GM19324 (cell line): ENCODE results near the gene DNAJB6.

ENCODE experiments used
- ATAC-seq: cut with Tn5 transposase; IDR thresholded peaks from one replicate; pipeline ENCODE4 v1.9.1; 2021; ENCODE audit warnings: mild to moderate bottlenecking, moderate library complexity; ENCODE audit not compliant: unreplicated experiment, low FRiP score

Gene DNAJB6

DNA sequence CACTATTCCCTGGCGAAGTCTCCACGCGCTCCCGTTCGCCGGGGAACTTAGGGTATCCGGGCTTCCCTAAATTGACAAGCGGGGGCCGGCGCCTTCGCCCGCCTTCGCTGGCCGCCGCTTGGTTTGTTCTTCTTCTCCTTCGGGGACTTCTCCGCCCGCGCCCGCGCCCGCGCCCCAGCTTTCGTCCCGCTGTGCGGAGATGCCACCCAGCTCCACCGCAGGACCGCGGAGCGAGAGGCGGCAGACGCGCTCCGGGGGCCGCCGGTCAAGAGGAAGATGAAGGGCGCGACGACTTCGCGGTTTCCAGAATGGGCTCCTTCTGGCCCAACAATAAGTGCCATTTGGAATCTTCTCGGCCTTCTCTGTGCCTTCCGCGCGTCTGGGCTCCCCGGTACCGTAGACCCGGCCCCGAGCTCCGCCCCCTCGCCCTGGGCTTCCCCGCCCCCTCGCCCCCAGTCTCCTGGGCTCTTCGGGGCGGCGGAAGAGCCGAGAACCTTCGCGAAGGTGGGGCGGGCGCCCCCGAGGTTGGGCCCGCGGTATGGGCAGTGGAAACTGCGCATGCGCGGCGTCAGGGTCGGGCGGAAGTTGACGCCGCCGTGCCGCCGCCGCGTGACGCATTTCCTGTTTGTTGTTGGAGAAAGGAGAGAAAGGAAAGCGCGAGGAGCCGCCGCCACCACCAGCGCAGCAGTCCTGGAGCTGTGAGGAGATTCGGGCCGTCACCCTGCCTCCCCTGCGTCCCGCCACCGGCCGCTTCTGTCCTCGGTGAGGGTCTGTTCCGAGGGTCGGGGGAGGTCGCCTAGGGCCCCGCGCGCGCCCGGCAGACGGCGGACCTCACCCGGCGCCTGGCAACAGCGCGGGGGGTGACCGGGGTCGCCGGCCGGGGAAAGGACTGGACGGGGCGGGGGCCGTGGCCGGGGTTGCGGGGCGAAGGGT is at the start of gene DNAJB6:
DNAJB6 (plus strand) TSS at position 622 of the 933 bp plus-strand sequence. CDS start 21,569 bp downstream, outside the sequence.
- ATAC-seq: peak; percentile 88

DNA sequence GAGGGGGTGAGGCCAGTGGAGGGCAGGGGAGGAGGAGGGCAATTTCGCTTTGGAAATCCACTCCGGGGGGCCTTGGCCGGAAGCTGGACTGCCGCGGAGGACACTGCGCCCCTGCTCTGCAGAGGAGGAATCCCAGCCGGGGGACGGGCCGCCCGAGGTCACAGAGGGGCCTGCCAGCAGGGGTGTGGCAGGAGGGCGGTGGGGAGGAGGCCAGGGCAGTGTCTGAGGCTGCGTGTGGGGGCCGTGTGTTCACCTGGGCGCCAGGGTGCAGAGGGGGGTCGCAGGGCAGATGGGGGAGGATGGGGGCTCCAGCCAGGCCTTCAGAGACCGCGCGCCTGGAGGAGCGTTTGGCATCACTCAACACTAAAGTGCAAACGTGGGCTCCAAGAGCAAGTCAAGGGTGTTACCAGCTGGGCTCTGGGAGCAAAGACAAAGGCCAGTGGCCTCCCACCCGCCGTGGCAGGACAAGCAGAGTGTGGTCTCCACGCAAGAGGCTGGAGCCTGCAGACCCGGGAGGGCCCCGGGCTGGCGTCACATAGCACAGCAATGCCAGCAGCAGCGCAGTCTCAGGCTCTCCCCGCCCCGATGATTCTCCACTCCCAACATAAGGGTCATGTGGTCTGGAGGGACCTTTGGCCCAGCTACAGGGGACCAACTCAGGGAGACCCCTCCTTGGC is 45.3 kb upstream of the DNAJB6 start:
- no peak for ATAC-seq

DNA sequence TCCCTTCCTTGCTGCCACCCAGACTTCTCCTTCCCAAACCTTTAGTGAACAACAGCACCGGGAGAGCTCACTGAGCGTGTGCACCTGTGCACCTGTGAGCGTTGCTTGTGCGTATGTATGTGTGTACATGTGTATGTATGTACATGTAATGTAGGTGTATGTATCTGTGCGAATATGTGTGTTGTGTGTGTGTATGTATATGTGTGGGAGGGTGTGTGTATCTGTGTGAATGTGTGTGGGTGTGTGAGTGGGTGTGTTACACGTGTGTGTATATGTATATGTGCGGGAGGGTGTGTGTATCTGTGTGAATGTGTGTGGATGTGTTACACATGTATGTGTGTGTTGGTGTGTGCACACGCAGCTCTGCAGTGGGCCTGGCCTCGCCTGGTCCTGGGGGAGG is 44.5 kb upstream of the DNAJB6 start:
- no peak for ATAC-seq

DNA sequence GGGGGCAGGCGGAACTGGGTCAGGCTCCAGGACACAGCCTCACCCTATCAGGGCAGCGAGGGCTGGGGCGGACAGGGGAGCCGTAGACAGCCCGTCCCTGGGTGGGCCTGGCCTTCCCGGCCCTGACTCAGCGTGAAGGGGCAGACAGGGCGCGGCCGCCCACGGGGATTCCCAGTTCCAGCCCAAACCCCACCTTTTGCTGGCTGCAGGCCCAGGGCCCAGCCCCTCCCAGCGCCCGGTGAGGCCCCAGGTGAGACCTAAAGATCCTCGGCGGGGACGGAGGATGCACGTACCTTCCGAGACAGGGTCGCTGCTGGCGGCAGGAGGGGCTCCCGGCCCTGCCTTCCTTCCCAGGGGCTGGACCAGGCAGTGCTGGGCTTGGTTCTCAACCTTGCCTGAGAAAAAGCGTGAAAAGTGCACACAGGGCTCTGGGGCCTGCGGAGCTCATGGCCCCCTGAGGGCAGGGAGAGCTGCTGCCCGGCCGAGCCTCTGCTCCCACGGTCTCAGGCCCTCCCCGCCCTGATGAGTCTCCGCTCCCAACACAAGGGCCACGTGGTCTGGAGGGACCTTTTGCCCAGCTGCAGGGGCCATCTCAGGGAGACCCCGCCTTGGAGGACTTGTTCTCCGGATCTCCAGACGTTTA is 43.9 kb upstream of the DNAJB6 start:
- ATAC-seq: no peak

DNA sequence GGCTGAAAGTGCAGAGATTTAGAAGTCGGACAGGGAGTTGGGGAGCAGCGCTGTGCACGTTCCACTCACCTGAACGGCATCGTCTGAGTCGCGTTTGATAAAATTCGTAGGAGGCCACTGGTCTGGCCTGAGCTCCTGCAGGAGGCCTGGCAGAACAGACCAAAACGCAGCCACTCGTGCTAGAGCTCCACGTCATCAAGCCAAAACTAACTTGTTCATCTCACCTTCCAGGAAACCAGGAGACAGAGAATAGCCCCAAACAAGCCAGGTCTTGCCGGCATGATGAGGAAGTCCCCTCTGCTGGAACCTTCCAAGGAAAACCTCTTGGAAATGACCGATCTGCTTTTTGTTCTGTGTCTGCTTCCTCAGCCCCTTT is 43.4 kb upstream of the DNAJB6 start:
- ATAC-seq: no peak

DNA sequence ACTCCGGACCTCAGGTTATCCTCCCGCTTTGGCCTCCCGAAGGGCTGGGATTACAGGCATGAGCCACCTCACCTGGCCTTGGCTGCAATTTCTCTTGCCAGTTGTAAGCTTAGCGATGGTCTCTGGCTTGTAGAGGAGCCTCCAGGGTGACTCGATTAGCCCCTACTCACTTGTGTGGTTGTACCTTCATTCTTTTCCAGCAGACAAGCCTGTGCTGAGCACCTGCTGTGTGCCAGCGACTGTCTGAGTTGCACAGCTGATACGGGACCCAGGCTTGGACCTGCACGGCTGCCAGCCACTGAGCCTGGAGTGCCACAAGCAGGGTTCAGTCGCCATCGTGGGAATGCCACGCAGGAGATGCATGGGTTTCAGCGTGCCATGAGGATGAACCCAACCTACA is 42.0 kb upstream of the DNAJB6 start:
- ATAC-seq: no peak

DNA sequence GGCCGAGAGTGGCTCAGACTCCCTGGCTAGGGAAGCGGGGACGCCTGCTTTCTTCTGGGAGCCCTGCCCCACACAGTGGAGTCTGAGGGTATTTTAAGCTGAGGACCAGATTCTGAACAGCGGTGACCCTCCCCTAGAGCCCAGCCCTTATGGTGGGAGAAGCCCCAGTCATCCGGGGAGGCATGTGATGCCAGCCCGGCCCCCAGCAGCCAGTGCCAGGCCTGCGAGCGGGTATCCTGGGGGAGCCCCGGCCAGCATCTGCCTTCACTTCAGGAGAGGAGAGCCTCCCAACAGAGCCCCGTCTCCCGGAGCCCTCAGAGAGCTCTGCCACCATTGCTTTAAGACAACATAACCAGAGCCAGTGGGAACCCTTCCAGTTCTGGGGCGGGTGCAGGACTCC is 41.5 kb upstream of the DNAJB6 start:
- ATAC-seq: no peak

DNA sequence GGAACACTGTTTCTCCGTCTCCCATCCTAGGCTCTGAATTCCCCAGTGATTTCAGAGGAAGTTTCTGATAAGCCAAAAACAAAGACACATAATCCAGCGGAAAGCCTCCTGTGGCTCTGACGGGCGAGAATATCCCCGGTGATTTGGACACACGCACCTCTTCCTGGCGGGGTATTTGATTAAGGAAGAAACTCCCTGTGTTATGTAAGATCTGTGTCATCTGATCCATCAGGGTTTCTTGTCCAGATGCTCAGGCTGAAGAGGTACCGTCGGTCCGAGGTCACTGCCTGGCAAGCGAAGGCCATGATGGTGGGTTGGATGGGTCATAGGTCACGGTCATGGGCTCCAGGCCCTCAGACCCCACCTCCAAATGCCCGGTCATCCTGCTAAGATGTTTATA is 39.6 kb upstream of the DNAJB6 start:
- ATAC-seq: no peak

DNA sequence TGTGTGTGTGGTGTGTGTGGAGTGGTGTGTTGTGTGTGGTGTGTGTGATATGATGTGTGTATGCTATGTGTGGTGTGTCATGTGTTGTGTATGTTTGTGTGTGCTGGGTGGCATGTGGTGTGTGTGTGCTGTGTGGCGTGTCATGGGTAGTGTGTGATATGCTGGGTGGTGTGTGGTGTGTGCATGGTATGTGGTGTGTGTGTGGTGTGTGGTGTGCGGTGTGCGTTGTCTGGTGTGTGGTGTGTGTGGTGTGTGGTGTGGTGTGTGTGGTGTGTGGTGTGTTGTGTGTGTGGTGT is 37.5 kb upstream of the DNAJB6 start:
- ATAC-seq: no peak

DNA sequence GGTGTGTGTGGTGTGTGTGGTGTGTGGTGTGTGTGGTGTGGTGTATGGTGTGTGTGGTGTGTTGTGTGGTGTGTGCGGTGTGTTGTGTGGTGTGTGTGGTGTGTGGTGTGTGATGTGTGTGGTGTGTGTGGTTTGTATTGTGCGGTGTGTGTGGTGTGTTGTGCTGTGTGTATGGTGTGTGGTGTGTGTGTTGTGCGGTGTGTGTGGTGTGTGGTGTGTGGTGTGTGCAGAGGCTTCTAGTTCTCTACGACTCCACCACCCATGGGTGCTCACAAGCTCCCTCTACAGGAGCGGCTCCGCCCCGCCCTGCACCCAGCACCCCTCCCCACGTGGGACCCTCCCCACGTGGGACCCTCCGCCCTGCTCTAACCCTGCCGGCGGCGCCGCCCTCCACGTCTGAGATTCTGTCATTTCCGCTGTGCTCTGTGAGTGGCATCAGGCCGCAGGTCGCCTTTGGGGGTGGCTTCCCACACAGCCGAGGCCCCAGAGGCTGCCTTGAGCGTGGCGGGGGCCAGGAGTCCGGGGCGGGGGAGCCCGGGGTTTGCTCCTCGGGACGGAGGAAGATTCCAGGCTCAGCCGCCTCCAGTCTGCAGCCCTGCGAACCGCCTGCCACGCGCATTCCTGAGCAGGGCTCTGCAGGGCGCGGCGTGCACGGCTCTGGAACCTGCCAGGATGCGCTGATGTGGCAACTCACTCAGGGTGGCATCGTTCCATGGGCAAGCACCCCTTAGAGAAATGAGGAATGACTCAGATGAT is 37.0 kb upstream of the DNAJB6 start:
- no peak for ATAC-seq

DNA sequence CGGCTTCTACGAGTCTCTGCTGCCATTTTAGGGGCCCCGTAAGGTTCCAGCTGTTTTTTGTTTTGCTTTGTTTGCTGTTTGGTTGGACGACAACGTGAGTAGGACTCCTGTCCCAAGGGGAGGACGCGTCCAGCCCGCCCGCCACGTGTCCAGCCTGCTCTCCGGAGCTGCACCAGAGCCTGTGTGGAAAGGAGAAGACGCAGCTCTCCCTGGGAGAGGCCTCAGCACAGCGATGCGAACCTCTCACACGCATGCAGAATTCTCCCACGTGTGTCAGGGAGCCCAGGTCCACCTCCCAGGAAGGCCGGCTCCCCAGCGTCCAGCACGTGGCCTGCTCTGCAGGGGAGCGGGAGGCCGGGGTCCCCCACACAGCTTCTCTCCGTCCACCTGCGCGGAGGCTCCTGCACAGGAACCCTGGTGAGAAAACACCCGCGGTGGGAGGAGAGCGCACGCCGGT is 36.4 kb upstream of the DNAJB6 start:
- no peak for ATAC-seq

DNA sequence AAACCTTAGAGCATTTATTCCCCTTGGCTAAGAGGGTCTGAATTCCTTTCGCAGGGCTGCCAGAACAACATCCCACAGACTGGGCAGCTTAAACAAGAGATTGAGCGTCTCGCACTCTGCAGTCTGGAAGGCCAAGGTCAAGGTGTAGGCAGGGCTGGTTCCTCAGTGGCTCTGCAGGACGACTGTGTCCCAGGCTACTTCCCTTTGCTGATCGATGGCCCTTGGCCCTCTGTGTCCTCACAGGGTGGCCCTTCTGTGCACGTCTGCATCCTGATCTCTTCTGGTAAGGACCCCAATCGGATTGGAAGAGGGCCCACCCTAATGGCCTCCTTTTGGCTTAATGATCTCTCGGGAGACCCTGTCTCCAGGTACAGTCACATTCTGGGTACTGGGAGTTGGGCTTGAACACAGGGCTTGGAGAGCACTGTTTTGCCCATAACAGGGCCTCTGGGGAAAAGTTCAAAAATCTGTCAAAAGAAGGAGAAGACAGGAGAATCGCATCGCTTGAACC is 35.1 kb upstream of the DNAJB6 start:
- ATAC-seq: no peak

DNA sequence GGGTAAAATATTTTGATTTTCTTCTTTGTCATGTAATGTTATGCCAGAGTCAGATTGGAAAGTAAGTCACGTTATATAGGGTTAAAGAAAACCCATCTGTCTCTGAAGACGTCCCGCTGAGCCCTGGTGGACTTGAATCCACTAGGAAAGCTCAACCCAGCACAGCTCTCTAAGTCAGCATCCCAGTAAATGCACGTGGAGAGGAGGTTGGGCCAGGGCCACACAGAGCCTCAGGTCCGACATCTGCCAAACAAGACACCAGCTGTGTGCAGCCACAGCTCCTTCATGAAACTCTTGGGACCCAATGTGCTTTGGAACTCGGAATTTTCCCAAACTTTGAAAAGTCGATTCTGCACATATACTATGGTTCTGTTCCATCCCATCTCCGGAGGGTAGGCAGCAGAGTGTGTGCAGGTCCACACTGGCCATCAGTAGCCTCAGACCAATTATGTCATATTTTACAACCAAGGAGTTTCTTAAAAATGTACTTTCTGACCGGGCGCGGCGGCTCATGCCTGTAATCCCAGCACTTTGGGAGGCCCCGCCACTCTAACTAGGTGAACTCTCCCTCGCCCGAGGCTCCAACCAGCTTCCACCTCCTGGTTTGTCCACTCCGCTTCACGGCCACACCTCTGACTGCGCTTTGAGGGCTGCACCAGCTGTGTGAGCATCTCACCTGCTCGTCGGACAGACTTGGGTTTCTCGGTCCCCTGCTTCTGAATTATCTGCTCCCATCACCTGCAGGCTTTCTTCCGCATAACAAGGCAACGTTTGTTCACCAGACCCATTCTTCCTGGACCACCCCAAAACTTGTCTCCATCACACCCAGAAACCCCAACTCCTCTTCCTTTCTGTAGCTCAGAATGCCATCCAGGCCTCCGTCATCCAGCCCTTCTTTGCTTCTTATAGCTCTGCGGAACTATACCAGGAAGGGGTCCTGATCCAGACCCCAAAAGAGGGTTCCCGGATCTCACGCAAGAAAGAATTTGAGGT is 29.7 kb upstream of the DNAJB6 start:
- ATAC-seq: no peak

DNA sequence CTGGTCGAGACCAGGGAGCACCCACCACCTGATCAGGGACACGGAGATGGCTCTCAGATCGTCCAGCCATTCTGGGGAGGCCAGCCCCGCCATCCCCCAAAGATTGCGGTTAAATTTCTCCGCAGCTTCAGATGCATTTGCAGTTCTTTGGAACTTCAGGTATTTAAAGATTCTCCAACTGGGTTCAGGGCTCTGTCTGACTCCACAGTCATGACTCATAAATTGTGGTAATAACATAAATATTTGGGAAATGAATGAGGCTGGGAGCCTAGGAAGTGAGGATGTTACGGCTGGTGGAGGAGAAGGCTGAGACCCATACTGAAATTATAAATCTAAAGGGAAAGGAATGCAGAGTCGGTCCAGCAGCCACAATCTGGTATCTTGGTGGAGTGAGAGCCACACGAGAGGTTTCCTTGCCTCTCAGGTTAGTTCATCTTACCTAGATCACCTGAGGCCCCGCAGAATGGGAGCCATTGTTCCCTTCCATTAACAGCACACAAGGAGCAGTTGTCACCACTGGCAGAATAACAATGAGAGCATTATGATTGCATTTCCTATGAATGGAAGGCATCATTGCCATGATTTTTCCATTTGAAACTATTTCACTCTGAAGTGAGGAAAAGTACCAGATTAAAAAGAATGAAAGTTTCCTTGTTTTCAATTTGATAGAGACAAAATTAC is 26.7 kb upstream of the DNAJB6 start:
- no peak for ATAC-seq

DNA sequence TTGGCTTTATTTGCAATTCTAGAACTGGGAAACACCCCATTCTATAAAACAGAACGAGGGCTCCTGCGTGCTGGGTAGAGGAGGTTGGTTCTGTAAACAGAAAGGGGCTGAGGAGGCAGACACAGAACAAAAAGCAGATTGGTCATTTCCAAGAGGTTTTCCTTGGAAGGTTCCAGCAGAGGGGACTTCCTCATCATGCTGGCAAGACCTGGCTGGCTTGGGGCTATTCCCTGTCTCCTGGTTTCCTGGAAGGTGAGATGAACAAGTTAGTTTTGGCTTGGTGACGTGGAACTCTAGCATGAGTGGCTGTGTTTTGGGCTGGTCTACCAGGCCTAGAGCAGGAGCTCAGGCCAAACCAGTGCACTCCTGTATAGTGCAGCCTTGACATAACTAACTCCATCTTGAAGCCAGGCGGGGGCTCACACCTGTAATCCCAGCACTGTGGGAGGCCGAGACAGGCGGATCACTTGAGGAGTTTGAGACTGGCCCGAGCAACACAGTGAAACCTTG is 26.1 kb upstream of the DNAJB6 start:
- no peak for ATAC-seq

DNA sequence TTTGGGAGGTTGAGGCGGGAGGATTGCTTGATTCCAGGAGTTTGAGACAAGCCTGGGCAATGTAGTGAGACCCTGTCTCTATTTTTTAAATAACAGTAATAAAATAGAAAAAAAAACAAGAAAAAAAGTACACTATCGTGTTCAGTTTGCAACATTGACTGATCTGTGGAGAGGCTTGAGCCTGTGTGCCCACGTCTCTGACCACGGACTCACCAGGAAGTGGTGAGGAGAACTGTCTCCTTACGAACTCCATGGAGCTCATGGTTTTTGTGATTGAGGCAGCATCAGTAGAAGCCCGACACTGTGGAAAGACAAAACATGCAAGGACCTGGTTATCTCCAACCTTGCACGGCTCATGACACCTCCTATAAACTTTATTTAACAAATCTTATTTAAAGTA is 23.9 kb upstream of the DNAJB6 start:
- ATAC-seq: no peak

DNA sequence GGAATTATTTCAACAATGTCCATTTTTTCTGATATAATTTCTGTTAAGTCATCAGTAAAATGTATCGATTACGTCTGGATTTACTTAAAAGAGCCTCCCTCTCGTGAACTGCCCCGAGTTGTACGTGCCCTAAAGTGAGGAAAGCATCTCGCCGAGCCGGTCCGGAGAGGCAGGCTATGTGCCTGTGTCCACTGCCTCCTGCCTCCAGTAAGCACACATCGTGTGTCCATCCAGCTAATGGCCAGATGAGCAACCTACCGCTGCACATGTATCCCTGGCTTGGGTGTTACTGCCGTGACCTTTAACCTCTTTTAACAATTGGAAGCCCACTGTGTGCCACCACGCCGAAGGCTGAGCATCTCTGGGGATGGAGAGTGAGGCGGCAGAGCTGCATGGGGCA is 23.2 kb upstream of the DNAJB6 start:
- ATAC-seq: no peak

DNA sequence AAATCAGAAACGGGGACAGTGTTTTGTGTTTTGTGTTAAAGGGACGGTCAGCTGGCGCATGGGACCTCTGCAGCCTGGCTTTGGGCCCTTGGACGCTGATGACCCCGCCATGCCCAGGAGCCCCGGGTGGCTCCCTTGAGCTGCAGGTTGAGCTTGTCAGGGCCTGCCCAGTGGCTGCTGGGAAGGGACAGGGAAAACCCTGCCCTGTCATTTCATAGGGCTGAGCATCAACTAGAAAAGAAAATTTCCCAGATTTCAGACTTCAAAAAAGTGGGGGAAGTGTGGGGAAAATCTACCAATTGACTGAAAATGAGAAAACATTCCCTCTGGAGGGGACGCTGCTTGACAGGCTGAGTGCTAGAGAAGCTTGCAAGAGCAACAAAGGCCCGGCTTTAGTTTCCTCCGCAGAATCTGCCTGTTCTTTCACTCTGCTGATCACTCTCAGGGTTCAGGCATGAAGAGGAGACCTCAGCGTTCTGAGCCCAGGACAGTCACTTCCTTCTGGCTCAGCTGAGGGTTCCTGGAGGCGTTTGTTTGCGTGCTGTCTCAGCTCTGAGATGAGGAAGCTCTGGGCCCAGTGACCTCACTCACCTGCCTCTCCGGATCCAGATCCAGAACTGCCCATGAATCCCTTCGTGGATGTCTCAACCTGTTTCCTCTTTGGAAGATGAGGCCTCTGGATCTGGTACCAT is 18.6 kb upstream of the DNAJB6 start:
- ATAC-seq: no peak
